Measurements from ENCODE around the gene RRP1B. TPM values are rescaled to one million over a fixed set of nuclear protein-coding genes. Genes with fewer than 3 reads are reported as not detected.
A peak's percentile ranks its signal among the peaks of the same experiment; 100 is the strongest.

RRP1B gene
- total RNA-seq, 1 donor from 2014 or later: 43.3 TPM

DNA sequence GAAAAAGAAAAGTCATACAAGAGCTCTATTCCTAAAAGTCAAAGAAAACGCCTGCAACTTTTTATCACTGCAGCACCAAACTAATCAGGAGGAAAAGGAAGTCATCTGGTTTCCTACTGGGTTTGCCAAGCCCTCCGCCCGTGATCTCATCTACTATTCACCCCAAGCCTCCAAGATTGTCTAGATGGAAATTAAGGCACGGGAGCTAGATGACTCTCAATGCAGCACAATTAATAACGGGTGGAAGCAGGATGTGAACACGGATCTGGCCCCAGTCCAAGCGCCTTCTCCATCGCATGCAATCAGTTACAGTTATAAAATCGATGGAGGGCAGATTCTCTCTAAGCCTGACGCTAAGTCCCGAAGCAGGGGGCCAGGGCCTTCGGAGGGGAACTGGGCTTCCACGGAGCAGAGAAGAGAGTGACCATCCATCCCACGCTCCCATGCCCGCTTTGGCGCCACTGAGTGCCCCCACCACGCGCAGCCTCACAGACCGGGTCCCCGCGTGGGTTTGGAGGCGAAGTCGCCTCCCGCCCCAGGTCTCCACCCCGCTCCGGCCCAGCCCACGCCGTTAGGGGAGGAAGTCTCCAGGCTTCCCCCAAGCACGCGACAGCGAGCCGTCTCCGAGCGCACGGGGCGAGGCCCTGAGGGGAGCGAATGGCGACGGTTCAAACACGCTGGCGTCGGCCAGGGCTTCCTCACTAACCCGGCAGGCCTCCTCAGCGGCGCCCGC, 1.8 kb upstream of the RRP1B start:
- peak overlapping the region; percentile 55 for H3K4me3 Mint-ChIP-seq
- H3K9me3 Mint-ChIP-seq: no peaks in the 10 kb centered on the region
- H3K36me3 Mint-ChIP-seq: peaks cover 5% of the 10 kb centered on the region
- no peaks in the 10 kb centered on the region for H3K27me3 Mint-ChIP-seq
- TF ChIP-seq, protein P1, sequence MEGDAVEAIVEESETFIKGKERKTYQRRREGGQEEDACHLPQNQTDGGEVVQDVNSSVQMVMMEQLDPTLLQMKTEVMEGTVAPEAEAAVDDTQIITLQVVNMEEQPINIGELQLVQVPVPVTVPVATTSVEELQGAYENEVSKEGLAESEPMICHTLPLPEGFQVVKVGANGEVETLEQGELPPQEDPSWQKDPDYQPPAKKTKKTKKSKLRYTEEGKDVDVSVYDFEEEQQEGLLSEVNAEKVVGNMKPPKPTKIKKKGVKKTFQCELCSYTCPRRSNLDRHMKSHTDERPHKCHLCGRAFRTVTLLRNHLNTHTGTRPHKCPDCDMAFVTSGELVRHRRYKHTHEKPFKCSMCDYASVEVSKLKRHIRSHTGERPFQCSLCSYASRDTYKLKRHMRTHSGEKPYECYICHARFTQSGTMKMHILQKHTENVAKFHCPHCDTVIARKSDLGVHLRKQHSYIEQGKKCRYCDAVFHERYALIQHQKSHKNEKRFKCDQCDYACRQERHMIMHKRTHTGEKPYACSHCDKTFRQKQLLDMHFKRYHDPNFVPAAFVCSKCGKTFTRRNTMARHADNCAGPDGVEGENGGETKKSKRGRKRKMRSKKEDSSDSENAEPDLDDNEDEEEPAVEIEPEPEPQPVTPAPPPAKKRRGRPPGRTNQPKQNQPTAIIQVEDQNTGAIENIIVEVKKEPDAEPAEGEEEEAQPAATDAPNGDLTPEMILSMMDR (conservative IDR thresholded peaks at IDR 0.05): no peak
- peak overlapping the region; percentile 21 for H3K27ac Mint-ChIP-seq
- peak; percentile 62 for DNase-seq (ENCODE audit: extremely low spot score, unreplicated experiment)
- peaks cover 25% of the 10 kb centered on the region for H3K4me1 Mint-ChIP-seq (ENCODE audit: unreplicated experiment)

- no peaks in the 10 kb centered on the region for H3K9me3 Mint-ChIP-seq
- no peaks in the 10 kb centered on the region for H3K27me3 Mint-ChIP-seq
- DNase-seq (ENCODE audit: extremely low spot score, unreplicated experiment): peak; percentile 62
- no peak overlapping the region for H3K27ac Mint-ChIP-seq
- H3K36me3 Mint-ChIP-seq: peaks cover 5% of the 10 kb centered on the region
- peak overlapping the region; percentile 52 for H3K4me3 Mint-ChIP-seq
- peaks cover 25% of the 10 kb centered on the region for H3K4me1 Mint-ChIP-seq (ENCODE audit: unreplicated experiment)
- TF ChIP-seq, protein P1 (conservative IDR thresholded peaks at IDR 0.05): no peak
These were observed 1.1 kb upstream of the RRP1B start for GRCh38 chr21:43658088-43658741.

GRCh38 chr21:43658769-43659135, 608 bp upstream of the RRP1B start:
- DNase-seq (ENCODE audit: extremely low spot score, unreplicated experiment): peak; percentile 69
- no peaks in the 10 kb centered on the region for H3K9me3 Mint-ChIP-seq
- TF ChIP-seq, protein P1 (conservative IDR thresholded peaks at IDR 0.05): no peak
- H3K4me1 Mint-ChIP-seq (ENCODE audit: unreplicated experiment): peaks cover 25% of the 10 kb centered on the region
- peak overlapping the region; percentile 83 for H3K4me3 Mint-ChIP-seq
- H3K36me3 Mint-ChIP-seq: peaks cover 5% of the 10 kb centered on the region
- peak overlapping the region; percentile 79 for H3K27ac Mint-ChIP-seq
- H3K27me3 Mint-ChIP-seq: no peaks in the 10 kb centered on the region

DNA sequence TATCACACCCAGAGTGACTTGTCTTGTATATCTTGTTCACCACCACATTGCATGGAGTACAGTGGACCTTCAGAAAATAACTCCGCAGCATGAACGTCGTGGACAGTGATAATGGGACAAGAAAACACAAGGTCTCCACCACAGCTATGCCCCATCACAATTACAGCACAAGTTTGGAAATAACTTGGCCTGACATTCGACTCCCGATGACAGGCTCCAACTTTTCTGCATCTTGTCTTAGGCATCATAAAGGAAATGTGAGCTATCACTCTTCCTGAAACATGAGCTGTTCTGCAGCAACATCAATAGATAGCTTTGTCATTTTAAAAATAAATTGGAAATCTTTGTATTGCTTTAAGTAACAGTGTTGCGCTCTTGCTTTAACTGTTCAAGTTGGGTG, 2.9 kb downstream of the RRP1B start:
- Mint-ChIP-seq H3K36me3 (peaks cover 23% of the 10 kb centered on the region), H3K4me1 (ENCODE audit: unreplicated experiment) (peaks cover 25% of the 10 kb centered on the region), H3K4me3 (peak overlapping the region; percentile 93)

GRCh38 chr21:43663033-43663432, 3.7 kb downstream of the RRP1B start:
- H3K4me3 Mint-ChIP-seq: no peak overlapping the region
- no peaks in the 10 kb centered on the region for H3K27me3 Mint-ChIP-seq
- H3K36me3 Mint-ChIP-seq: peaks cover 23% of the 10 kb centered on the region
- H3K9me3 Mint-ChIP-seq: no peaks in the 10 kb centered on the region
- no peak overlapping the region for H3K27ac Mint-ChIP-seq
- H3K4me1 Mint-ChIP-seq (ENCODE audit: unreplicated experiment): peaks cover 25% of the 10 kb centered on the region
- no peak for DNase-seq (ENCODE audit: extremely low spot score, unreplicated experiment)
- TF ChIP-seq, protein P1 (conservative IDR thresholded peaks at IDR 0.05): no peak

More for the DNA sequence above, 2.9 kb downstream of the RRP1B start:
- TF ChIP-seq, protein P1 (conservative IDR thresholded peaks at IDR 0.05): no peak
- Mint-ChIP-seq H3K9me3 (no peaks in the 10 kb centered on the region), H3K27me3 (no peaks in the 10 kb centered on the region), H3K27ac (no peak overlapping the region)
- no peak for DNase-seq (ENCODE audit: extremely low spot score, unreplicated experiment)
